Endometrial microvascular endothelial cells (primary cell): ENCODE measurements around the gene KIAA1755. TPM values are rescaled to one million over a fixed set of nuclear protein-coding genes. Genes with fewer than 3 reads are reported as not detected.

Experiments
- in situ Hi-C: cut with HindIII; loops from 2 replicates; pipeline ENCODE4 v1.10.0; 2017; ENCODE audit warnings: low sequenced_read_pairs, low pct_unique_long_range_greater_than_20kb; ENCODE audit errors: inconsistent ontology term
- total RNA-seq: library from RNA; depleted of rRNA; stranded (reverse); fragments of >200 nt; gene quantifications from one replicate; pipeline ENCODE4 v1.2.3, GENCODE V29; 2015; ENCODE audit errors: inconsistent ontology term

Gene KIAA1755
- total RNA-seq, 1 donor from 2014 or later = 1.0 TPM

- in situ Hi-C loops = no loop called here
These were observed 13.4 kb downstream of the KIAA1755 start for GRCh38 chr20:38247166-38247509.

- in situ Hi-C loops = no loop called here
These were observed 14.0 kb downstream of the KIAA1755 start for GRCh38 chr20:38246357-38247165.

- in situ Hi-C loops = no loop called here
These were observed 14.8 kb downstream of the KIAA1755 start for GRCh38 chr20:38245753-38246152.

GRCh38 chr20:38243709-38244020 lies 16.9 kb downstream of the KIAA1755 start:
- in situ Hi-C loops = no loop called here

GRCh38 chr20:38242848-38243708 lies 17.5 kb downstream of the KIAA1755 start:
- in situ Hi-C loops = no loop called here

- in situ Hi-C loops = no loop called here
These were observed 19.3 kb downstream of the KIAA1755 start for GRCh38 chr20:38241201-38241600.

GRCh38 chr20:38239441-38239840 lies 21.1 kb downstream of the KIAA1755 start:
- in situ Hi-C loops = no loop called here

- in situ Hi-C loops = no loop called here
These were observed 21.7 kb downstream of the KIAA1755 start for GRCh38 chr20:38238829-38239228.

GRCh38 chr20:38237381-38237780 lies 23.2 kb downstream of the KIAA1755 start:
- in situ Hi-C loops = no loop called here

- in situ Hi-C loops = no loop called here
These were observed 28.9 kb downstream of the KIAA1755 start for GRCh38 chr20:38231531-38232121.

GRCh38 chr20:38230957-38231526 lies 29.5 kb downstream of the KIAA1755 start:
- in situ Hi-C loops = no loop called here

GRCh38 chr20:38230253-38230551 lies 30.3 kb downstream of the KIAA1755 start:
- in situ Hi-C loops = no loop called here

- in situ Hi-C loops = no loop called here
These were observed 30.9 kb downstream of the KIAA1755 start for GRCh38 chr20:38229376-38230252.

GRCh38 chr20:38228436-38228835 lies 32.1 kb downstream of the KIAA1755 start:
- in situ Hi-C loops = no loop called here

- in situ Hi-C loops = no loop called here
These were observed 32.8 kb downstream of the KIAA1755 start for GRCh38 chr20:38227420-38228360.

GRCh38 chr20:38226553-38226952 lies 34.0 kb downstream of the KIAA1755 start:
- in situ Hi-C loops = no loop called here

GRCh38 chr20:38225900-38226263 lies 34.7 kb downstream of the KIAA1755 start:
- in situ Hi-C loops = no loop called here
